ENCODE results near the gene LRRC4B.

The LRRC4B gene

GRCh38 chr19:50468818-50469217 lies 99.4 kb downstream of the LRRC4B start:
- DNase-seq (ENCODE audit: low spot score), result no peak
- in situ Hi-C loops (cut with MboI; ENCODE audit: low pct_unique_long_range_greater_than_20kb, low sequenced_read_pairs, unreplicated experiment), result no loop called here
- no peak for TF ChIP-seq CTCF (IDR thresholded peaks at IDR 0.05; ENCODE audit: extremely low read depth, insufficient read depth, missing control alignments)

GRCh38 chr19:50467566-50467965 lies 100.7 kb downstream of the LRRC4B start:
- no peak for TF ChIP-seq CTCF (IDR thresholded peaks at IDR 0.05; ENCODE audit: extremely low read depth, insufficient read depth, missing control alignments)
- DNase-seq (ENCODE audit: low spot score), result no peak
- in situ Hi-C loops (cut with MboI; ENCODE audit: low pct_unique_long_range_greater_than_20kb, low sequenced_read_pairs, unreplicated experiment), result no loop called here

Data from GM13977 (cell line).